GM11168 (cell line): ENCODE data around the gene AIM2.
"Not testable (repeated sequence)": the region's sequence is repeated elsewhere in the genome, so short reads cannot be mapped to it uniquely, and the experiment has no call there.

Experiments
- in situ Hi-C: fragments of 300-500 bp; cut with MboI; formaldehyde crosslinking; loops from one replicate; pipeline ENCODE4 v1.12.0; 2022; ENCODE audit warnings: low sequenced_read_pairs; ENCODE audit not compliant: unreplicated experiment

AIM2 gene, protein sequence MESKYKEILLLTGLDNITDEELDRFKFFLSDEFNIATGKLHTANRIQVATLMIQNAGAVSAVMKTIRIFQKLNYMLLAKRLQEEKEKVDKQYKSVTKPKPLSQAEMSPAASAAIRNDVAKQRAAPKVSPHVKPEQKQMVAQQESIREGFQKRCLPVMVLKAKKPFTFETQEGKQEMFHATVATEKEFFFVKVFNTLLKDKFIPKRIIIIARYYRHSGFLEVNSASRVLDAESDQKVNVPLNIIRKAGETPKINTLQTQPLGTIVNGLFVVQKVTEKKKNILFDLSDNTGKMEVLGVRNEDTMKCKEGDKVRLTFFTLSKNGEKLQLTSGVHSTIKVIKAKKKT

DNA sequence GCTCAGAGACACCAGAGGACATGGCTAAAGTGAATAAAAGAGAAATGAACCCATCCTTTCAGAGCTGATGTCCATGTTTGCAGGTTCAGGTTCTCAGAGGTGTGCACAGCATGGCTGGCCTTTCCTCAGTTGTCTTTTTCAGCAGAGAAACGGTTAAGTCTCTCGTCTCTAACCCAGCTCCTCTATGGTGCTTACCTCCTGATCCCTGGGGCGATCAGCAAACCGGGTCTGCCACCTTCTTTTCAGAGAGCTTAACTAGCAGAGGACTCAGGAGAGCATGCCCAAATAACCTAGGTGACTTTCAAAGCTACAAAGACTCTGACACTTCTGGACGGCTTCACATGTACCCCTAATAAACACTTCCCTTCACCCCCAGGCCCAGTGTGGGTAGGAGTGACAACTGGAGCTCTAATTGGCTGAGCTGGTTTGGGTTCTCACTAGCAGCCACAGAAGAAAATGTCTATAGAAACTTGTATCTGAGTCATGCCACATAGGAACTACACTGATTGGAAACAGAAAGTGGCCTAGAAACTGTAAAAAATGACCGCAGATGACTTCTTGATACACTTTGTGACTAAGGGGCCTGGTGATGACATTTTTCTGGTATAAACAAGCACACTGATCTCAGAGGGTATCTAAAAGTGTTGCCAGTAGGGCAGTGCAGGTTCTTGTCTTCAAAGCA, at the start of gene AIM2:
TSS of gene AIM2 (minus strand) at position 329 of the 682 bp plus-strand sequence. CDS start 3,267 bp downstream, outside the sequence.
- in situ Hi-C loops: no loop called here

DNA sequence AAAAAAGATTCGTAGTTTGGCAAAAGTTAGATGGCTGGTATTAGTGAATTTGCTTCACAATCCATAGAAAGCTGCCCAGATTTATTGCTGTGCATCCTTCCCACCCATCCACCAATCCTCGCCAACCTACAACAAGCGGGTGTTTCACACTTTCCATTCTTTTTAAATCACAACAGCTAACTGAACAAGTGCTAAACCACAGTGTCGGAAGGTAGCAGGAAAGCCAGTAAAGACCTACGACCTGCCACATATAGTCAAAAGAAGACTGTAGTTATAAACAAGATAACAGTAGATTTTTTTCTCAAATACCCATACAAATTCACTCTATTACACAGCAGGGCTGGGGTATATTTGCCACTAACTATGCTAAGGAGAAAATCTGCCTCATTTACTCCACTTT, 47.0 kb upstream of the AIM2 start:
- in situ Hi-C loops: no loop called here

DNA sequence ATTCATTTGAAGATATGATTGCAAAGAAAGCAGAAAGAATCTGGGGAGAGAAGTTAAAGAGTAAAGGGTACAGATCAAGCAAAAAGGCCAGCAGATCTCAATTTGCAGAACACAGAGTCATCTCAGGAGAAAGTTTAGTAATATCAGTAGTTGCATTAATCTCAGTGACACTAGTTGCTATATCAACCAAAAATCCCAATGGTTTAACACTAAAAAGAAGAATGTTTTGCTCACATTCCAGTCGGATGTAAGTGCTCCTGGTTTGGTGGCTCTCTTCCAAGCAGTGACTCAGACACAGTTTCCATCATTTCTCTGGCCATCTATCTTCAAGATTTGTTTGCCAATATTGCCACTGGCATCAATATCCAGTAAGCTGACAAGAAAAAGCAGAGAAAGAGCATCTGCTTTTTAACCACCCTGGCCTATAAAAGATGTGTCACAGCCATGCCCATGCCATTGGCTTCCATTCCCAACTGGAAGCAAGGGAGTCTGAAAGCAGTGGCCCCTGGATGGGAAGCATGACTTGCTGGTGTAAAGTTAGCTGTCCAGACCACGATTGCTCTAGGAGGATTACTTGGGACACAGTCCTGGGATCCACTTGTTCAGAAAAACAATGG, 45.5 kb upstream of the AIM2 start:
- in situ Hi-C loops: no loop called here

DNA sequence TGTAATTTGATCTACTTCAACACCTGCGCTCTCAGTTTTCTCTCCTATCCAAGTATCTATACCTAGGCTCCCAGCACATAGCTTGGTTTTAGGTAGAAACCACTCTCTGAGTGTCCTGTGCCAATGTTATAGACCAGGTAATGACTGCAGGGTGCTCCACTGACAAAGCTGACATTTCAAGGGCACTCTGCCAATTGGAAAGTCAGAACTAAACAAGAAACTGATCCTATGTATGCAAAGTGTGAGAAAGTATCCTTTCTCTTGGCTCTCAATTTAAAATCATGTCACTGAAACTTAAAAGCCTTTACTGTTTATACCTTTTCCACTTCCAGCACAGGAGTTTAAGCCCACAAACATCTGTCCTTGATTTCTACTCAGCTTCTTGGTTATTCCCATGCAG, 45.0 kb upstream of the AIM2 start:
- in situ Hi-C loops: no loop called here

DNA sequence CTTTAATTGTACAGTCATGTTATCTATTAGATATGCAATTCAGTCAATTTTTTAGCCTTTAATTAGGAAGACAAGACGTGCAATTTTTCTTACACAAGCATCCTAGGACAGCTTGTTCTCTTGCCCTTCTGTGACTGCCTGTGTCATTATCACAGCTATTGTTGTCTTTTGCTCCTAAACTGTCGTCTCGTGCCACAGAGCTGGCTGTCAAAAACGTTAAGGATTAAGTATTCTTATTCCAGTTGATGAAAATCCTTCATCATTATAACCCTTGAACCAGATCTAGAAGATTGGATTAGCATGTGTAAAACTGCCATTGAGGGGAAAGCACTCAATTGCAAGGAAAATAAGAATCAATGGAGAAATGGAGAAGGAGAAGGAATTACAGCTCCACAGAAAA, 43.8 kb upstream of the AIM2 start:
- in situ Hi-C loops: no loop called here

DNA sequence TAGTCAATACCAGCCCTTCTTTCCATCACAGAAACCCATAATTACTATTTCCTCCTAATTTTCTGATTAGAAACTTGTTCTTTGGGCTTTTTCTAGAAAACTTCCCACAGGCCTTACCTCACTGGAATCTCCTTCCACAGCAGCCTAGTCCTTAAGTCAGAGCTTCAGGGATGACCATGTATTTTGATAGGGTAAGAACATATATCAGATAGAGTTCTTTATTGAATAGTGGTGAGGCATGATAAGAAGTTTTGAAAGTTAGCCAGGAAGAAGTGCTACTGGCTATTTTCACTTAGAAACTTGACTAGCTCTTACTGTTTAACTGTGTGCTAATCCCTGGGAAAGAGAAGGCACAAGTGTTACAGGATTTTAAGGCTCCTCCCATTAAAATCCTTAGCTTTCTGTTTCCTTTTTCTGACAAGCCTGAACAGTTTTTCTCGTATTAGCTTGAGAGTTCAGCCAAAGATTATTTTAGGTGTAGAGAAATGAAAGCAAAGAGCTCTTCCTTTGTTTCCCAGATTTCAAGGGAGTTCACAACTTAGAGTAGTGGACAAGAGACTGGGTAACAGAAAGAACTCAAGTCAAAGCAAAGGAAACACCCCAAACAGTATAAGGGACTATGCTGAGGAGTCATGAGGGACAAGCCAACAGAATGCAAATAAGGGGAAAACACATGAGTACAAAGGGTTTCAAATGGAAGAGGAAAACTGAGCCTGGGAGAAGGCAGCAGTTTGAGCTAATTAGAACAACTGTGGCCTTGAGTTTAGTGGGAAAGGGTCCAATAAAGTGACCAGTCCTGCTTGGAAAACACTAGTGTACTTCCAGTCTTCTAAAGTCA, 37.2 kb upstream of the AIM2 start:
- in situ Hi-C loops: no loop called here

DNA sequence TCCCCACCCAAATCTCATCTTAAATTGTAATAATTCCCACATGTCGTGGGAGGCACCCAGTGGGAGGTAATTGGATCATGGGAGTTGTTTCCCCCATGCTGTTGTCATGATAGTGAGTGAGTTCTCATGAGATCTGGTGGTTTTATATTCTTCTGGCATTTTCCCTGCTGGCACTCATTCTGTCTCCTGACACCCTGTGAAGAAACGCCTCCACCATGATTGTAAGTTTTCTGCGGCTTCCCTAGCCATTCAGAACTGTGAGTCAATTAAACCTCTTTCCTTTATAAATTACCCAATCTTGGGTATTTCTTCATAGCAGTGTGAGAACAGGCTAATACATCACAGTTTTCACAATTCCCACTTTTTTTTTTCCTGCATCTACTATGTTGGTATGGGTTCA, 26.5 kb upstream of the AIM2 start:
- in situ Hi-C loops: not testable (repeated sequence)

DNA sequence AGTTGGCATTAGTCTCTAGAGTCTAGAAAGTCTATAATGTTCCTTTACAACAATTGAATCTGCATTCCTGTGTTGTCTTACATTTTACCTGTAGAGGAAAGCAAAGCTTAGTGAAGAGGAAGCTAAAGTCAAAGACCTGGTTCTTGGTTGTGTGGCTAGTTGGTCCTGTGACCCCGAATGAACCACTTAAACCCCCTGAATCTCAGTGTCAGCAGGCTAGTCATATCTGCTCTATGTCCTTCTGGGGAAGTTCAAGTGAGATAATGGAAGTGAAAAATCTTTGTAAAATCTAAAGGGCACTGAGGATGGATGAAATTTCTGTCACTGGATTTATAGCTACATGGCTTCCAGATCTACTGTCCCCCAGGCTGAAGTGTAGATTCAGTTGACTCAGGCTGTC, 24.0 kb upstream of the AIM2 start:
- in situ Hi-C loops: no loop called here

DNA sequence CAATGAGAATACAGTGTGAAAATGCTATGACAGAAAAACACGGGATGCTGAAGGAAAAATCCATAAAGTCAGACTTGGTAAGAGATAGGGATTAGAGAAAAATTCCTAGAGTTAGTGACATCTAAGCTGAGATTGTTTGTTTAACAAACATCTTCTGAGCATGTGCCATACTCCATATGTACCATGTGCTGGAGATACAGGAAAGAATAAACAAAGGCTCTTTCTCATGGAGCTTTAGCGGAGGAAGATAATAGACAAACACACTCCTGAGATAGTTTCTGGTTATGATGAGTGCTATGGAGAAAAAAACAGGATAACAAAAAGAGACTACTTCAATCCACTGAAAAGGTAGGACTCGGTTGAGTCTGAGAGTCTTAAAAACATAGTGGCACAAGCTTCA, 22.0 kb upstream of the AIM2 start:
- in situ Hi-C loops: no loop called here

DNA sequence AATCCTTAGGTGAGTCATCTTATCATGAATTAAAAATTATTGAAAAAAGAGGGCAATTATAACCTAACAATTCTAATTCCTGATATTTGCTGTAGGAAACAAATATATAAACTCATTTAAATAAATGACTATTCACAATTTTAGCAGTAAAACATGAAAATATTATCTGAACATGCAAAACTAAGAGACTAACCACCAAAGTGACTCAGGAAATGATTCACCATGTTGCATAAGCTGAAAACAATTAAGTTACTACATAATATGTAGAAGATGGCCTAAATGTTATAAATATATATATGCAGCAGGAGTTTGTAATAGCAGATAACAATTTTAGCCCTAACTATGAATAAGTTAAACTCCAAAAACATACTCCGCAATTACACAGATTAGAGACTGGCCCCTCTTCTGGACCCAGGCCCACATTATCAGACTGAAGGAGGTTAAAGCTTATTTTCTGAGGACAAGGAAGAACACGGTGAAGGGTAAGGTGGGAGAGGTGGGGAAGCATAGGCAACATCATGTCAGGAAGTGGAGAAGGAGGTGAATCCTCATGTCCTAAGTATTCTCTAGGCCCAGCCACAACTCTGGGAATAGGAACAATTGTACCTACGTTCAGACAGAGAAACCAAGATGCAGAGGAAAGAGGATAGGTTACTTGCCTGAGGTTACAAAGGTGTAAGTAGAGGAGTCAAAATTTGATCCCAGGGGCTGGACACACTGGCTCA, 15.6 kb upstream of the AIM2 start:
- in situ Hi-C loops: no loop called here

DNA sequence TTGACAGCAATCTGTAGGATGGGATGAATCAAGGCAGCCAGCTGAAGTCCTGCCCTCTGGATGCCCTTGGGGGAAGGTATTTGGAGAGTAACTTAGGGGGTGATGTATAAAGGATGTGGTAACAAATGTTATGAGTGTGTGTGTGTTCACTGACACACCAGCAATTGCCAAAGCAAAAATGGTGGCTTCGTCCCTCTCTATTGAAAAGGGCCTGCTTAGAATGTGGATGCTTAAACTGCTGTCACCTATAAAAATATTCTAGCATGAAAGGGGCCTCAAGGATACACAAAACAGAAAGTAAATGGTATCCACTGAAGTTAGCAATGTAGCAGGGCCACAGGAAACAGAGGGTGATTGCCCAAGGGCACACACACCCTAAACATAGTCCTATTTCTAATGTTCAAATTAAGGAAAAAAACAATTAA, 15.1 kb upstream of the AIM2 start:
- in situ Hi-C loops: no loop called here

DNA sequence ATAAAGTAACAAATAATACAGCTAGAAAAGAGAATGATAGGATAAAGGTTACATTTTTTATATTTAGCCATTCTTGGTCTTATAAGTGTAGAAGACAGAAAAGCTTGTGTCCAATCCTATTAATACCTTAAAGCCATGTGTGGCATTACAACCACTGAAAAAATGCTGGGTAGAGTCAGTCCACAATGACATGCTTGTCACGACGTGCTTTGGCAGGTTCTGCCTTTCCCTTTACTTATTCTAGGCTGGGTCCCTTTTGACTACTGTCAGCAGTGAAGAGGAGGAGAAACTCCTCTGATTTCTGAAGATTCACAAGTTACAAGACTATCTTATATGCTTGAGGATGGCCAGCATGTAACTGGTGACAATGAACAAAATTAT, 14.6 kb upstream of the AIM2 start:
- in situ Hi-C loops: no loop called here

DNA sequence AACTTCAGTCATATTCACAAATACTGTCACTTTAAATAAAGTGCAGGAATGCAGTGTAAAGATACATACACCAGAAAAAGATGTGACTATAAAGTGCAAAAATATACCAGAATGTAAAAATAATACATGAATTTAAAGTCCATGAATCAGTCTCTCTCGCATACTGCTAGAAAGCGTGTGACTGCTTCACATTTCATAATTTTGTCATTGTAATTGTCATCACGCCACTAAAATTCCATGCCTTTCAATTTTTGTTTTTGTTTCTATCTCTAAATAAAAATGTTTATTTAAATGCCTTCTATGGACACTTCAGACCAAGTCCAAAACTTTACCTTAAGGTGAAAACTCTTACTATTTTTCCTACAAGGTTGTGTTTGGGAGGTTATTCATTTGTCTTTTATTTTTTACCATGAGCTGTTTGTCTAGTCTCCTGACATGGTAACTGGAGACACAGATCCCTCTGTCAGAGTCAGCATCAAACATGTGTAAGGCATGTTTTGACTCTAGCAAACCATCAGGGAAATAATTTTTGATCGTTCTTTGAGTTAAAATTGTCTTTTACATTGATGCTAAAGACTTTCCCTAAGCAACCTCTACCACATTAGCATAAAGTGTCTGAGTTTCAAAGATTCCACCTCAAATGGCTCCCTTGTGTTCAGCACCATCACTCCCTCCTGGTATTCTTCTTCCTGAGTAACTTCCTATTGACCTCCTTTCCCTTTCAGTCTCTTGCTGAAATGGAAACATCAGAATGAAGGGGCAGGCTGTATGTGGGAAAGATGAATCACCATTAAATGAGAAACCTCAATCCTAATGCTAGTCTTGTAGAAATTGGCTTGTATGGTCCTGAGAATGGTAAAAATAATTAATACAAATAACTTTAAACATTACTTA, 14.0 kb upstream of the AIM2 start:
- in situ Hi-C loops: no loop called here

DNA sequence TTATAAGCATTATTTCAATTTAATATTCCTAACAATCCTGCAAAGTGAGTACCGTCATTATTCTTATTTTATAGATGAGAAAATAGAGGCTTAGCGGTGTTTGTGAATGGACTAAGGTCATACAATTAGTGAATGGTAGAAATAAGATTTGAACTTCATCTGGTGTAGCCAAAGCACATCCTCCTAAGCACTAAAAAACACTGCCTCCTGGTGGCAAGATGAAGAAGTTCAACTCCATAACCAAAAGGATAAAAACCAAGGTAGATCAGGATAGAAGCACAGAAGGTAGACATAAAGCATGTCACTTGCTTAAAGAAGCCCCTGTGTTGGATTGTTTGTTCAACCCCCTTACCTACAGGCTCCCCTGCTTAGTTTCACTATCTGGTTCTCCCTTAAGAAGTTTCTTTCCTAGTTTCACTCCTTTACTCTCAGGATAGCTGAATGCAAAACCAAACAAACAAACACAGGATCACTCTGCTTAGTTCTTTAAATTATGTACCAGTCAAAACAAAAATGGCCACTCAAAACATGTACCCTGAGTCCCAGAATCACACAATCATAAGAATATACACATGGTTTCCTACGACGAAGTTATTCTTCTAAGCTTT, 12.7 kb upstream of the AIM2 start:
- in situ Hi-C loops: no loop called here

DNA sequence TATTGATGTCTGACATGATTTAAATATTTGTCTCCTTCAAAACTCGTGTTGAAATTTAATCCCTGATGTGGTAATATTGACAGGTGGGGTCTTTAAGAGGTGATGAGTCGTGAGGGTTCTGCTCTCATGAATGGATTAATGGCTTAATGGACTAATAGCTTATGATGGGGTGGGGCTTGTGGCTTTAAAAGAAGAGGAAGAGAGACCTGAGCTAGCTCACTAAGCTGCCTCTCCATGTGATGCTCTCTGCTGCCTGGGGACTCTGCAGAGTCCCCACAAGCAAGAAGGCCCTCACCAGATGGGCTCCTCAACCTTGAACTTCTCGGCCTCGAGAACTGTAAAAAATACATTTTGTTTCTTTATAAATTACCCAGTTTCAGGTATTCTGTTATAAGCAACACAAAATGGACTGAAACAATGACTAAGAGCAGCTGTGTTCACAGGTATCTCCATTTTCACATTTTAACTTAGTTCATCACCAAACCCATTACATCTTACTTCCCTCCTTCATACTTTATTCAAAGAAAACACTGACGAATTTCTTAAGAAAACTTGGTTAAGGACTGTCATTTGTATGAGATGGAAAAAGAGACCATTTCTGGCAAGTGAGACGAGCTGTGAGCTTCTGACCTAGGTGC, 12.1 kb upstream of the AIM2 start:
- in situ Hi-C loops: no loop called here

DNA sequence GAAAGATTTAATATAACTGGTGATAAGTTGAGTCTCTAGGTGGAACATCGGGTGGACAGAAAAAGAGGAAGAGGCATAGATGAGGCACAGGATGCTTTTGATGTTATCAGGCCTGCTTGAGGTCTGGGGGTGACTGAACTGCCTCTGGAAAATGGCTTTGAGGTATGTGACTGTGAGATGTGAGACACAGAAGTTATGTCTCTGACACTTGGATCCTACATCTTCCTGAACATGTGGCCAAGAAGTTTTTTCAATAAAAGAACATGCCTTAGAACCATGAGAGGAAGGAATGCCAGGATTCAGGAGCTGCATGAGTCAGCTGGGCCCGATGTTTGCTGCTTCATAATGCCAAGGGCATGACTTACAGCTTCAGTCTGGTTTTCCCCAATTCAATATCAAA, 11.5 kb upstream of the AIM2 start:
- in situ Hi-C loops: no loop called here

DNA sequence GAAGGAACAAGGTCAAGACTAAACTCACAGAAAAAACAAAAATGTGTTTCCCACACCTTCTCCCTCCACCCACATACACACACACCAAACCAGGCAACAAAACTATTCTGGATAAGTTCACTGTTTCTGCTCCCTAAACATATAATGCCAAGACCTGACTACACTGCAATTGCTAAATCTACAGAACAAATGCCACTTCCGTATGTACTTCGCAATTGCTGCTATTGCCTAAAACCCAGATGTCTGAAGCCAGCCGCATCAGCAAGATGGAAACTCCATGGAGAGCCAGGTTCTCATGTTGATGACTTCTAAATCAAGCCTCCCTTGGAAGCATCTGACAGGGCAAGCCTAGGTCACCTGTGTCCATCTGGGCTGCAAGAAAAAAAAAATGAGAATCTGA, 8.3 kb upstream of the AIM2 start:
- in situ Hi-C loops: no loop called here

DNA sequence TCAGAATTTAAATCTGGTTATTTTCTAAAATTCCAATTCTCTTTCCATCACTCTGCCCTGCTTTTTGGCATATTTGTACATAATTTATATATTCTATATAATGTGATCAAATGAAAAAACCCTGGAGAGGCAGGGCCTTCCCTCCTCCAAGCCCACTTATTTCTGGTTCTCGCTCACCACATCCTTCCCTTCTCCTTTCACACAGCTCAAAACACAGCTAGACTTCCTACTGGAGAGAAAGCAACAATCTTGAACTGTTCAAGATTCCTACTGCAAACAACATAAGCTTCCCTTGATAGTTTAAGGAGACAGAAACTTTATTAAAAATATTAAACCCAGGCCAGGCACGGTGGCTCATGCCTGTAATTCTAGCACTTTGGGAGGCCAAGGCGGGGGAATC, 7.6 kb upstream of the AIM2 start:
- in situ Hi-C loops: no loop called here
